ENCODE measurements around the gene AP1S1. TPM values are rescaled to one million over a fixed set of nuclear protein-coding genes. Genes with fewer than 3 reads are reported as not detected.
"Not testable (repeated sequence)": the region's sequence is repeated elsewhere in the genome, so short reads cannot be mapped to it uniquely, and the experiment has no call there.

Gene AP1S1
- total and polyA plus RNA-seq, 2 experiments from 2014 or later: 31.1 to 85.8 TPM

DNA sequence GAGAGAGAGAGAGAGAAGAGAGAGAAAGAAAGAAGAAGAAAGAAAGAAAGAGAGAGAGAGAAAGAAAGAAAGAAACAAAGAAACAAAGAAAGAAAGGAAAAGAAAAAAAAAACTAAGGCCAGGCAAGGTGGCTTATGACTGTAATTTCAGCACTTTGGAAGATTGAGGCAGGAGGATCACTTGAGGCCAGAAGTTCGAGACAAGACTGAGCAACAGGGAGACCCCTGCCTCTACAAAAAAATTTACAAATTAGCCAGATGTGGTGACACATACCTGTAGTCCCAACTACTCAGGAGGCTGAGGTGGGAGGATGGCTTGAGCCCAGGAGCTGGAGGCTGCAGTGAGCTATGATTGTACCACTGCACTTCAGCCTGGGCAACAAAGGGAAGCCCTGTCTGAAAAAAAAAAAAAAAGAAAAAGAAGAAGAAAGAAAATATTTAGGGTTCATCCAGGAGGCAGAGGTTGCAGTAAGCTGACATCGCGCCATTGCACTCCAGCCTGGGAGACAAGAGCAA lies 24.6 kb upstream of the AP1S1 start:
- Histone ChIP-seq H3K4me3 (no peak overlapping the region), H2AFZ (no peak overlapping the region), H3K4me1 (ENCODE audit: insufficient read depth) (peaks cover 20% of the 10 kb centered on the region), H3K36me3 (replicated peaks; ENCODE audit: insufficient read depth, low read depth) (no peaks in the 10 kb centered on the region), H3K9me2 (replicated peaks; ENCODE audit: insufficient read depth) (no peaks in the 10 kb centered on the region), H3K79me2 (no peaks in the 10 kb centered on the region), H3K27me3 (no peaks in the 10 kb centered on the region), H3K9me3 (ENCODE audit: low read depth) (no peaks in the 10 kb centered on the region), H3K4me2 (no peak overlapping the region), H3K27ac (no peak overlapping the region), H4K20me1 (ENCODE audit: insufficient read depth, poor library complexity, severe bottlenecking) (no peaks in the 10 kb centered on the region)
- WGBS (ENCODE audit: low lambda C conversion rate, missing lambda C conversion rate): 87% methylated on average over 3 of the region's 3 CpGs
- no peak for TF ChIP-seq EZH2 (IDR thresholded peaks at IDR 0.05; ENCODE audit: borderline replicate concordance)
- TF ChIP-seq, protein P1, sequence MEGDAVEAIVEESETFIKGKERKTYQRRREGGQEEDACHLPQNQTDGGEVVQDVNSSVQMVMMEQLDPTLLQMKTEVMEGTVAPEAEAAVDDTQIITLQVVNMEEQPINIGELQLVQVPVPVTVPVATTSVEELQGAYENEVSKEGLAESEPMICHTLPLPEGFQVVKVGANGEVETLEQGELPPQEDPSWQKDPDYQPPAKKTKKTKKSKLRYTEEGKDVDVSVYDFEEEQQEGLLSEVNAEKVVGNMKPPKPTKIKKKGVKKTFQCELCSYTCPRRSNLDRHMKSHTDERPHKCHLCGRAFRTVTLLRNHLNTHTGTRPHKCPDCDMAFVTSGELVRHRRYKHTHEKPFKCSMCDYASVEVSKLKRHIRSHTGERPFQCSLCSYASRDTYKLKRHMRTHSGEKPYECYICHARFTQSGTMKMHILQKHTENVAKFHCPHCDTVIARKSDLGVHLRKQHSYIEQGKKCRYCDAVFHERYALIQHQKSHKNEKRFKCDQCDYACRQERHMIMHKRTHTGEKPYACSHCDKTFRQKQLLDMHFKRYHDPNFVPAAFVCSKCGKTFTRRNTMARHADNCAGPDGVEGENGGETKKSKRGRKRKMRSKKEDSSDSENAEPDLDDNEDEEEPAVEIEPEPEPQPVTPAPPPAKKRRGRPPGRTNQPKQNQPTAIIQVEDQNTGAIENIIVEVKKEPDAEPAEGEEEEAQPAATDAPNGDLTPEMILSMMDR (IDR thresholded peaks at IDR 0.05; ENCODE audit: poor library complexity): no peak
- no peak for TF ChIP-seq EZH2phosphoT487 (IDR thresholded peaks at IDR 0.05; ENCODE audit: low read depth, severe bottlenecking, unreplicated experiment)
- DNase-seq (ENCODE audit: low spot score): no peak

DNA sequence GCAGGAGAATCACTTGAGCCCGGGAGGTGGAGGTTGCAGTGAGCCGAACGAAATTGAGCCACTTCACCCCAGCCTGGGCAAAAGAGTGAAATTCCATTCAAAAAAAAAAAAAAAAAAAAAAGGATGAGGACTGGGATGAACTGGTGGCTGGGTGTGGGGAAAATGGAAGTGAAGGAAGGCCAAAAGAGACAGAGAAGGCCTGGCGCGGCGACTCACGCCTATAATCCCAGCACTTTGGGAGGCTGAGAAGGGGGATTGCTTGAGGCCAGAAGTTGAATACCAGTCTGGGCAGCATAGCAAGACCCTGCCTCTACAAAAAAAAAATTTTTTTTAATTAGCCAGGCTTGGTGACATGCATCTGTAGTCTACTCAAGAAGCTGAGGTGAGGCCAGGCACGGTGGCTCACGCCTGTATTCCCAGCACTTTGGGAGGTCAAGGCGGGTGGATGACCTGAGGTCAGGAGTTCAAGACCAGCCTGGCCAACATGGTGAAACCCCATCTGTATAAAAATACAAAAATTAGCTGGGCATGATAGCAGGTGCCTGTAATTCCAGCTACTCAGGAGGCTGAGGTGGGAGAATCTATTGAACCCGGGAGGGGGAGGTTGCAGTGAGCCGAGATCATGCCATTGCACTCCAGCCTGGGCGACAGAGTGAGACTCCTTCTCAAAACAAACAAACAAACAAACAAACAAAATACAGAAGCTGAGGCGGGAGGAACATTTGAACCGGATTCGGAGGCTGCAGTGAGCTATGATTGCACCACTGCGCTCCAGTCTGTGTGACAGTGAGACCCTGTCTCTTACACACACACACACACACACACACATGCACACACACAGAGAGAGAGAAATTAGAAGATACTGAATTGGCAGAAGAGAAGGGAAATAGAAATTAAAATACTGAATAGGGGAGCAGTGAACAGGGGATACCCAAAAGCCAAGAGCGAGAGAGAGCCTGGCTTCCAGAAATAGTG lies 21.4 kb upstream of the AP1S1 start:
- not testable (repeated sequence) for H3K27ac ChIP-seq; H3K4me1 ChIP-seq (ENCODE audit: insufficient read depth); H3K4me2 ChIP-seq; H4K20me1 ChIP-seq (ENCODE audit: insufficient read depth, poor library complexity, severe bottlenecking); H3K9me2 ChIP-seq (replicated peaks; ENCODE audit: insufficient read depth); H3K27me3 ChIP-seq; H3K4me3 ChIP-seq; H2AFZ ChIP-seq; H3K79me2 ChIP-seq; H3K9me3 ChIP-seq (ENCODE audit: low read depth); DNase-seq (ENCODE audit: low spot score); H3K36me3 ChIP-seq (replicated peaks; ENCODE audit: insufficient read depth, low read depth)
- 82% methylated on average over 18 of the region's 18 CpGs for WGBS (ENCODE audit: low lambda C conversion rate, missing lambda C conversion rate)

DNA sequence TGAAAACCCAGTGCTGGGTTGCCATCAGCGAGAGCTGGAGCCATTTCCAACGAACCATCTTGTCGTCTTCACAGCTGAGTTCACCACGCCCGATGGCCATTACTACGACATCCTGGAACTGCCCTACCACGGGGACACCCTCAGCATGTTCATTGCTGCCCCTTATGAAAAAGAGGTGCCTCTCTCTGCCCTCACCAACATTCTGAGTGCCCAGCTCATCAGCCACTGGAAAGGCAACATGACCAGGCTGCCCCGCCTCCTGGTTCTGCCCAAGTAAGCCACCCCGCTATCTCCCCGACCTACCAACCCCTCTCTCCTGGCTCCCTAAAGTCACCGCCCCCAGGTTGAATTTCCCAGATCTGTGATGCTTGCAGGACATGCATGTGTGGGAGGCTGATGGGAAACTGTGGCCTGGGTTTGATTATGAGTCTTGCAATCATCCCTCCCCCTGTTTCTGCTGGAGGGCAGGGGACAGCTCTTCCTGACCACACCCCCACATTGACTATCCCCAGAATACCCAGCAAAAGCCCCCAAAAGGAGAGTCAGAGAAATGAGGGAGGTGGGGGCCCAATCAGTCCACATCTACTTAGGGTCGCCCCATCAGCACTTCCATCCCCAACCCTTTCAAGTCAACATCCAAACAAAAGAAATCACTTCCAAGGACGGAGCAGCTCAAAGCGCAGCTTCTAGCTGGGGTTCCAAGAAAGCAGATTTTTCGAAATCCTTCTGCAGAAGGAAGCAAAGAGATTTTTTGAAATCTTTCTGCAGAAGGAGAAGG lies 20.5 kb upstream of the AP1S1 start:
- WGBS (ENCODE audit: low lambda C conversion rate, missing lambda C conversion rate): 87% methylated on average over 15 of the region's 15 CpGs
- H3K79me2 ChIP-seq: no peaks in the 10 kb centered on the region
- no peaks in the 10 kb centered on the region for H3K9me2 ChIP-seq (replicated peaks; ENCODE audit: insufficient read depth)
- no peaks in the 10 kb centered on the region for H3K4me1 ChIP-seq (ENCODE audit: insufficient read depth)
- no peak overlapping the region for H3K4me2 ChIP-seq
- no peaks in the 10 kb centered on the region for H3K36me3 ChIP-seq (replicated peaks; ENCODE audit: insufficient read depth, low read depth)
- no peak overlapping the region for H3K27ac ChIP-seq
- H2AFZ ChIP-seq: no peak overlapping the region
- no peaks in the 10 kb centered on the region for H3K27me3 ChIP-seq
- H4K20me1 ChIP-seq (ENCODE audit: insufficient read depth, poor library complexity, severe bottlenecking): no peaks in the 10 kb centered on the region
- DNase-seq (ENCODE audit: low spot score): no peak
- no peak for TF ChIP-seq EZH2phosphoT487 (IDR thresholded peaks at IDR 0.05; ENCODE audit: low read depth, severe bottlenecking, unreplicated experiment)
- TF ChIP-seq, protein P1 (IDR thresholded peaks at IDR 0.05; ENCODE audit: poor library complexity): no peak
- TF ChIP-seq EZH2 (IDR thresholded peaks at IDR 0.05; ENCODE audit: borderline replicate concordance): no peak
- no peaks in the 10 kb centered on the region for H3K9me3 ChIP-seq (ENCODE audit: low read depth)
- no peak overlapping the region for H3K4me3 ChIP-seq
